ENCODE results near the gene FBXL13. TPM values are rescaled to one million over a fixed set of nuclear protein-coding genes. Genes with fewer than 3 reads are reported as not detected.
"Not testable (repeated sequence)": the region's sequence is repeated elsewhere in the genome, so short reads cannot be mapped to it uniquely, and the experiment has no call there.

Gene FBXL13
- total RNA-seq, 2 donors from 2014 or later: 1.3 to 1.4 TPM

- H3K4me3 Mint-ChIP-seq; H3K27ac Mint-ChIP-seq; DNase-seq; H3K9me3 ChIP-seq (ENCODE audit: control insufficient read depth, low read length, poor library complexity, severe bottlenecking); H3K36me3 Mint-ChIP-seq (ENCODE audit: low read depth); ATAC-seq; H3K27me3 Mint-ChIP-seq; H3K4me1 Mint-ChIP-seq: not testable (repeated sequence)
These were observed 311.2 kb downstream of the FBXL13 start for GRCh38 chr7:102763295-102763905.

Other genes with a start within 250 kb of the FBXL13 start
- gene LRRC17, start 161.8 kb downstream of the FBXL13 start, total RNA-seq: under 1 TPM in 1 of 2 donors, not detected in 1; 0.86 TPM
- gene ARMC10, start 344 bp upstream of the FBXL13 start, total RNA-seq: 10 to 100 TPM; 14.6 to 16.0 TPM
- 1 to 10 TPM; 2.4 to 3.7 TPM for gene NAPEPLD, start 74.3 kb upstream of the FBXL13 start, total RNA-seq
- gene PMPCB, start 222.6 kb upstream of the FBXL13 start, total RNA-seq: 10 to 100 TPM; 73.9 to 80.8 TPM